Transverse colon (tissue), 4 donors: Measurements from ENCODE around the gene FAM83F. TPM values are rescaled to one million over a fixed set of nuclear protein-coding genes. Genes with fewer than 3 reads are reported as not detected.

Experiments
- DNase-seq: peaks from one replicate; pipeline ENCODE4 v3.0.0-alpha.2; 2019
- H3K27ac ChIP-seq, 4 donors: fragments of 200-600 bp; sonication (generic); 2 replicates each; pipeline ENCODE4 v1.5.1; 2016 to 2018; ENCODE audit warnings: inconsistent platforms in 4 of 4
- H3K27me3 ChIP-seq: fragments of 200-600 bp; sonication (generic); 2 replicates; pipeline ENCODE4 v1.5.1; 2017; ENCODE audit warnings: inconsistent platforms
- H3K36me3 ChIP-seq, 4 donors: fragments of 200-600 bp; sonication (generic); 2 replicates each; pipeline ENCODE4 v1.5.1; 2017 to 2019; ENCODE audit warnings: inconsistent platforms in 4 of 4
- H3K4me1 ChIP-seq, 4 donors: fragments of 200-600 bp; sonication (generic); 2 replicates each; pipeline ENCODE4 v1.5.1; 2017 to 2020; ENCODE audit warnings: inconsistent platforms in 4 of 4
- H3K4me3 ChIP-seq, 4 donors: fragments of 200-600 bp; sonication (generic); 1 replicate in 1 of 4; 2 replicates in 3 of 4; pipeline versions ENCODE4 v1.5.1 to v1.6.1; 2017 to 2019; ENCODE audit warnings: inconsistent platforms in 4 of 4
- H3K9me3 ChIP-seq, 2 donors: fragments of 200-600 bp; sonication (generic); 2 replicates each; pipeline ENCODE4 v1.5.1; 2017 to 2019; ENCODE audit warnings: inconsistent platforms in 2 of 2
- CTCF ChIP-seq, 5 experiments: fragments of 200-600 bp in 3 of 5; fragments of 450-650 bp in 2 of 5; sonication (generic) in 3 of 5; IDR thresholded peaks; 1 replicate in 2 of 5; 2 replicates in 3 of 5; pipeline ENCODE4 v1.5.1; 2016 to 2017; ENCODE audit warnings: antibody characterized with exemption in 5 of 5, inconsistent platforms in 3 of 5, mild to moderate bottlenecking in 2 of 5, moderate library complexity in 1 of 5
- EP300 ChIP-seq: sonication (generic); formaldehyde crosslinking; IDR thresholded peaks from one replicate; pipeline ENCODE4 v1.6.1; 2017; ENCODE audit warnings: antibody characterized with exemption, low read depth
- POLR2A ChIP-seq: fragments of 450-650 bp; IDR thresholded peaks from one replicate; pipeline ENCODE4 v1.6.1; 2016; ENCODE audit warnings: antibody characterized with exemption, mild to moderate bottlenecking, moderate library complexity
- POLR2AphosphoS5 ChIP-seq, 3 donors: sonication (generic); formaldehyde crosslinking; IDR thresholded peaks; one replicate each; pipeline ENCODE4 v1.6.1; 2016; ENCODE audit warnings: antibody characterized with exemption in 3 of 3
- whole genome bisulfite sequencing, 2 donors: methylation state at CpG; one replicate each; pipeline ENCODE4 v1.1.5; 2018; ENCODE audit warnings: low coverage in 1 of 2; 5-methylcytosine and 5-hydroxymethylcytosine counted together
- in situ Hi-C, 4 donors: fragments of 200-750 bp; cut with MboI; loops; one replicate each; pipeline versions ENCODE4 v1.15.0 to v1.15.1; 2017; ENCODE audit warnings: low sequenced_read_pairs in 3 of 4, low pct_ligation_motif_present in 1 of 4, low pct_unique_long_range_greater_than_20kb in 1 of 4
- intact Hi-C: fragments of 100-400 bp; cut with DNase I; formaldehyde crosslinking; loops from one replicate; pipeline ENCODE4 v1.15.1; 2023; ENCODE audit warnings: low total_unique reads
- total RNA-seq, 4 donors: library from RNA; depleted of rRNA; stranded (reverse); fragments of >200 nt; gene quantifications; one replicate each; pipeline ENCODE4 v1.1.0, GENCODE V29; 2016

Gene FAM83F
- total RNA-seq, 4 donors from 2014 or later = 18.7 to 36.3 (median 25.4) TPM

DNA sequence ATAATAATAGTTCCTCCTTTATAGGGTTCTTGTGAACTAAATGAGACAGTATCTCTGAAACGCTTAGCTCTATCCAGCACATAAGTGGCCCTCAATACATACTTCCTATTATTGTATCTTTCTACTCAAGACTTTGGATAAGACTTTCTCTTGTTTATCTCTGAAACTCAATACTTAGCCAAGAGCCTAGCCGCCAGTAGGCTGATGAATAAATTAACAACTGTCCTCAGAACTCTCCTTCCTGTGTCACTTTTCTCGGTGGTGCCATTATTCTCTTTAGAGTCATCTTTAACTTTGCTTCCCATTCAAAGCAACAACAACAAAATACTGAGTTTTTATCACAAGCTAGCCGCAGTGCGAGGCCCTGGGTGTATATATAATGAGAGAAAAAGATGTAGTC lies 86.9 kb downstream of the FAM83F start:
- TF ChIP-seq CTCF (IDR thresholded peaks at IDR 0.05) (no peak), POLR2A (no peak), POLR2AphosphoS5 (IDR thresholded peaks at IDR 0.05) (no peak), EP300 (no peak)
- Histone ChIP-seq H3K4me3 (no peak overlapping the region), H3K36me3 (no peaks in the 10 kb centered on the region), H3K9me3 (no peaks in the 10 kb centered on the region), H3K27me3 (no peaks in the 10 kb centered on the region), H3K27ac (no peak overlapping the region), H3K4me1 (peaks cover 2 to 22% (median 10%) of the 10 kb centered on the region in 4 donors)
- intact Hi-C loops = no loop called here
- 73 to 78% methylated on average over 5 of the region's 5 CpGs for WGBS, 2 donors
- in situ Hi-C loops = no loop called here
- DNase-seq = no peak

GRCh38 chr22:40082184-40082583 lies 87.4 kb downstream of the FAM83F start:
- no peak overlapping the region for H3K27ac ChIP-seq
- no peak for TF ChIP-seq POLR2A
- DNase-seq = no peak
- in situ Hi-C loops (no loop called here), intact Hi-C loops (no loop called here)
- no peak overlapping the region for H3K4me3 ChIP-seq
- no peaks in the 10 kb centered on the region for H3K27me3 ChIP-seq
- 90 to 100% methylated on average over 1 of the region's 1 CpG for WGBS, 2 donors
- H3K4me1 ChIP-seq = peaks cover 2 to 17% (median 7%) of the 10 kb centered on the region in 4 donors
- no peaks in the 10 kb centered on the region for H3K9me3 ChIP-seq
- H3K36me3 ChIP-seq = no peaks in the 10 kb centered on the region

DNA sequence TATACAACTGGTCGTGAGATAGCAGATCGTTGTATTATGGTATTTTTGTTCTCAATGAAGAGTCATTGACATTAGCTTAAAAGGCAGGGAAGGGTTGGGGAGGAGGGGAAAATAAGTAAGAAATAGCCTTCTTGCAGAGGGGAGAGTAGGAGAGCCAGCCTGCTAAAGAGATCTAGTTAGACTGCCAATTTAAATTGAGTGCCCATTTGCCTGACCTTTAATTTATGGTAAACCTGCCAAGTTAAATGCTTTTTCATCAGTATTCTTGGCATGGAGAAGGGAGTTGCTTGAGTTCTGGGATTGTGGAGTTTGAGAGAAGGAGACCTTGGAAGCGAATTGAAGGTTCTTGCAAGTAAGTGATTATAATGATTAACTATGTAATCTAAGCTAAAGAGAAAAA lies 89.0 kb downstream of the FAM83F start:
- in situ Hi-C loops (no loop called here), intact Hi-C loops (no loop called here)
- Histone ChIP-seq H3K27me3 (no peaks in the 10 kb centered on the region), H3K36me3 (no peaks in the 10 kb centered on the region), H3K4me3 (no peak overlapping the region), H3K9me3 (no peaks in the 10 kb centered on the region), H3K4me1 (peaks cover 0 to 8% (median 3%) of the 10 kb centered on the region in 4 donors), H3K27ac (no peak overlapping the region)
- 94 to 96% methylated on average over 3 of the region's 3 CpGs for whole genome bisulfite sequencing, 2 donors
- DNase-seq = no peak
- no peak for TF ChIP-seq POLR2AphosphoS5 (IDR thresholded peaks at IDR 0.05)

GRCh38 chr22:40084246-40084645 lies 89.5 kb downstream of the FAM83F start:
- H3K4me3 ChIP-seq = no peak overlapping the region
- peaks cover 0 to 11% (median 3%) of the 10 kb centered on the region in 4 donors for H3K4me1 ChIP-seq
- H3K27me3 ChIP-seq = no peaks in the 10 kb centered on the region
- in situ Hi-C loops (no loop called here), intact Hi-C loops (no loop called here)
- 94 to 95% methylated on average over 4 to 5 of the region's 5 CpGs for WGBS, 2 donors
- H3K27ac ChIP-seq = no peak overlapping the region
- no peak for TF ChIP-seq CTCF (IDR thresholded peaks at IDR 0.05)
- no peak for TF ChIP-seq POLR2AphosphoS5 (IDR thresholded peaks at IDR 0.05)
- TF ChIP-seq POLR2A = no peak
- TF ChIP-seq EP300 = no peak
- no peak for DNase-seq
- H3K9me3 ChIP-seq = no peaks in the 10 kb centered on the region
- no peaks in the 10 kb centered on the region for H3K36me3 ChIP-seq

DNA sequence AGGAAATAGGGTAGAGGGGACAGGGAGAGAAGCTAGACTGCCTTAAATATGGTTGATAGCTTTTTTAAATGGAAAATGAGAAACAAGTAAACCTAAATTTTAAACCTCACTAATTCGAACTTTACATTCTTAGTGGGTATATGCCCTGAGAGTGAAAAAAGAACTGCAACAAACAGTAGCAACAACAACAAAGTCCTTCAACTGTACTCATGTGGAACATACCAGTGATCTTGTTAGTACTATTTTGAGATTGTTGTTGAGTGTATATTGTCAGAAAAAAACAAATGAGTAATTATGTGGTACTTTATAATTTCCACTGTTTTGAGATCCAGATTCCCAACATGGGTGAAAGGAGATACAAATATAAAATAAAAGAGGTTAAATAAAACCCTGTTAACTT lies 94.1 kb downstream of the FAM83F start:
- no peak for TF ChIP-seq EP300
- no peak for TF ChIP-seq POLR2AphosphoS5 (IDR thresholded peaks at IDR 0.05)
- TF ChIP-seq CTCF (IDR thresholded peaks at IDR 0.05) = no peak
- TF ChIP-seq POLR2A = no peak
- Histone ChIP-seq H3K4me1 (peaks cover 0 to 8% (median under 1%) of the 10 kb centered on the region in 4 donors), H3K36me3 (no peaks in the 10 kb centered on the region), H3K27me3 (no peaks in the 10 kb centered on the region), H3K4me3 (no peak overlapping the region), H3K27ac (no peak overlapping the region), H3K9me3 (no peaks in the 10 kb centered on the region)
- 57 to 62% methylated on average over 1 of the region's 1 CpG for WGBS, 2 donors
- DNase-seq = no peak
- intact Hi-C loops (no loop called here), in situ Hi-C loops (no loop called here)

Other genes with a start within 250 kb of the FAM83F start
- gene ENTHD1, start 101.2 kb upstream of the FAM83F start, total RNA-seq = not detected
- 10 to 100 TPM in 1 of 4 donors, 1 to 10 TPM in 2, under 1 TPM in 1; 0.60 to 28.4 (median 4.9) TPM for gene GRAP2, start 93.9 kb upstream of the FAM83F start, total RNA-seq
- gene TMA7B, start 34.6 kb upstream of the FAM83F start, total RNA-seq = under 1 TPM in 1 of 4 donors, not detected in 3; 0.80 TPM
- gene TNRC6B, start 183.0 kb downstream of the FAM83F start, total RNA-seq = 100 to 1,000 TPM in 1 of 4 donors, 10 to 100 TPM in 3; 36.7 to 108 (median 54.0) TPM